Adrenal gland (tissue), 12 donors: ENCODE data around the gene INO80D. TPM values are rescaled to one million over a fixed set of nuclear protein-coding genes. Genes with fewer than 3 reads are reported as not detected.

Source experiments
- DNase-seq, 7 donors: peaks; one replicate each; pipeline ENCODE4 v3.0.0-alpha.2; 2019 to 2020
- H3K27ac ChIP-seq, 5 donors: fragments of 200-600 bp; sonication (generic) in 4 of 5; 1 replicate in 3 of 5; 2 replicates in 2 of 5; pipeline versions ENCODE4 v1.5.1 to v1.8.0; 2016 to 2020; ENCODE audit warnings: mild to moderate bottlenecking in 1 of 5
- H3K27me3 ChIP-seq: fragments of 200-600 bp; 2 replicates; pipeline ENCODE4 v1.8.0; 2021
- H3K36me3 ChIP-seq, 2 donors: fragments of 200-600 bp; replicated peaks in 1 of 2; 1 replicate in 1 of 2; 2 replicates in 1 of 2; pipeline versions ENCODE4 v1.5.1 to v1.8.0; 2018 to 2022
- H3K4me1 ChIP-seq, 2 donors: fragments of 200-600 bp; replicated peaks in 1 of 2; 1 replicate in 1 of 2; 2 replicates in 1 of 2; pipeline versions ENCODE4 v1.5.1 to v1.8.0; 2018 to 2021
- H3K4me3 ChIP-seq, 4 donors: fragments of 200-600 bp; sonication (generic) in 3 of 4; one replicate each; pipeline ENCODE4 v1.5.1; 2016 to 2018
- H3K9me3 ChIP-seq, 3 donors: fragments of 200-600 bp; sonication (generic) in 1 of 3; replicated peaks in 1 of 3; 1 replicate in 2 of 3; 2 replicates in 1 of 3; pipeline versions ENCODE4 v1.5.1 to v1.8.0; 2016 to 2021
- POLR2A ChIP-seq, 2 donors: fragments of 450-650 bp; IDR thresholded peaks; one replicate each; pipeline ENCODE4 v1.6.1; 2017; ENCODE audit warnings: antibody characterized with exemption in 2 of 2, mild to moderate bottlenecking in 2 of 2, moderate library complexity in 1 of 2
- whole genome bisulfite sequencing, 4 donors: extraction: QIAGEN DNeasy Blood & Tissue Kit in 2 of 4; methylation state at CpG; one replicate each; pipeline versions ENCODE4 v1.1.5 to v1.1.7; 2013 to 2017; 5-methylcytosine and 5-hydroxymethylcytosine counted together
- intact Hi-C, 2 donors: fragments of 100-400 bp; cut with DNase I; formaldehyde crosslinking; loops; one replicate each; pipeline versions ENCODE4 v1.14.1 to v1.15.0; 2022 to 2023
- polyA plus RNA-seq, 3 donors: library from polyadenylated mRNA; stranded (reverse); fragments of 200-250 nt in 2 of 3; fragments of 350-450 nt in 1 of 3; fragmentation: Illumina TruSeq in 1 of 3; extraction: RNeasy Lipid Tissue Mini Kit (QIAGEN cat#74804) in 1 of 3; gene quantifications; one replicate each; pipeline ENCODE4 v1.2.3, GENCODE V29; 2013 to 2014
- total RNA-seq, 9 donors: library from RNA; depleted of rRNA in 4 of 9; stranded (reverse); fragments of >200 nt in 4 of 9; fragments of 120-200 nt in 1 of 9; fragmentation: NEBNext Ultra II Directional in 1 of 9; extraction: Animal tissue kit (Norgen Biotek cat#: 25700) in 1 of 9; gene quantifications; one replicate each; pipeline versions ENCODE4 v1.1.0 to v1.2.4, GENCODE V29; 2013 to 2023
- TF ChIP-seq, protein P1 (sequence below), 6 experiments: fragments of 450-650 bp in 4 of 6; fragments of 200-600 bp in 2 of 6; sonication (generic) in 1 of 6; IDR thresholded peaks; 1 replicate in 5 of 6; 2 replicates in 1 of 6; pipeline versions ENCODE4 v1.5.1 to v1.8.0; 2016 to 2021; ENCODE audit warnings: antibody characterized with exemption in 6 of 6, mild to moderate bottlenecking in 2 of 6, moderate library complexity in 1 of 6
- donor health status: healthy with polysubstance abuse.
- donor health status: Bipolar disorder and iron deficiency.
- donor health status: DM: yes; HTN: yes; CAD: no.
- donor health status: DM: no; HTN: no; CAD: no.
- donor health status: DM: no; HTN: no; CAD: no.
- donor health status: DM: yes; HTN: yes; CAD: no.

The INO80D gene
- total and polyA plus RNA-seq, 12 donors = 2.7 to 24.6 (median 14.1) TPM

DNA sequence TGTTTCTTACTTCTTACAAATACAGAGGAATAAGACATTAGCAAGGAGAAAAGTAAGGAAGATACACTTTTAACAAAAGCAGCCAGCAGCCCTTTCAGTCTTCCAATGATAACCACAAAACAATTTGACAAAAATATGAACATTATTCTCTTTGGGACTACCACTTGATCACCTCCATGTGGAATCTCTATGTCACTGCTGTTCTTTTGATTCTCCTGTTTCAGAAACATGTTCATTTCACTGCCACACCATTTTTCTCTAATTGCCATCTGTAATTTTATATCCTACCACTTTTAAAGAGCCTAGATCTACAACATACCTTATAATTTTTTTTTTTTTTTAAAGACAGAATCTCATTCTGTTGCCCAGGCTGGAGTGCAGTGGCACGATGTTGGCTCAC is 10.9 kb downstream of the INO80D start:
- intact Hi-C loops = no loop called here
- Histone ChIP-seq H3K9me3 (no peaks in the 10 kb centered on the region), H3K36me3 (no peaks in the 10 kb centered on the region), H3K4me3 (no peak overlapping the region), H3K27ac (no peak overlapping the region), H3K27me3 (no peaks in the 10 kb centered on the region), H3K4me1 (peaks cover 4 to 53% of the 10 kb centered on the region in 2 donors)
- TF ChIP-seq, protein P1, sequence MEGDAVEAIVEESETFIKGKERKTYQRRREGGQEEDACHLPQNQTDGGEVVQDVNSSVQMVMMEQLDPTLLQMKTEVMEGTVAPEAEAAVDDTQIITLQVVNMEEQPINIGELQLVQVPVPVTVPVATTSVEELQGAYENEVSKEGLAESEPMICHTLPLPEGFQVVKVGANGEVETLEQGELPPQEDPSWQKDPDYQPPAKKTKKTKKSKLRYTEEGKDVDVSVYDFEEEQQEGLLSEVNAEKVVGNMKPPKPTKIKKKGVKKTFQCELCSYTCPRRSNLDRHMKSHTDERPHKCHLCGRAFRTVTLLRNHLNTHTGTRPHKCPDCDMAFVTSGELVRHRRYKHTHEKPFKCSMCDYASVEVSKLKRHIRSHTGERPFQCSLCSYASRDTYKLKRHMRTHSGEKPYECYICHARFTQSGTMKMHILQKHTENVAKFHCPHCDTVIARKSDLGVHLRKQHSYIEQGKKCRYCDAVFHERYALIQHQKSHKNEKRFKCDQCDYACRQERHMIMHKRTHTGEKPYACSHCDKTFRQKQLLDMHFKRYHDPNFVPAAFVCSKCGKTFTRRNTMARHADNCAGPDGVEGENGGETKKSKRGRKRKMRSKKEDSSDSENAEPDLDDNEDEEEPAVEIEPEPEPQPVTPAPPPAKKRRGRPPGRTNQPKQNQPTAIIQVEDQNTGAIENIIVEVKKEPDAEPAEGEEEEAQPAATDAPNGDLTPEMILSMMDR (IDR thresholded peaks at IDR 0.05) = no peak
- no peak for TF ChIP-seq POLR2A (IDR thresholded peaks at IDR 0.05)
- WGBS, 4 donors = 95 to 100% (median 99%) methylated on average over 1 of the region's 1 CpG
- no peak for DNase-seq

DNA sequence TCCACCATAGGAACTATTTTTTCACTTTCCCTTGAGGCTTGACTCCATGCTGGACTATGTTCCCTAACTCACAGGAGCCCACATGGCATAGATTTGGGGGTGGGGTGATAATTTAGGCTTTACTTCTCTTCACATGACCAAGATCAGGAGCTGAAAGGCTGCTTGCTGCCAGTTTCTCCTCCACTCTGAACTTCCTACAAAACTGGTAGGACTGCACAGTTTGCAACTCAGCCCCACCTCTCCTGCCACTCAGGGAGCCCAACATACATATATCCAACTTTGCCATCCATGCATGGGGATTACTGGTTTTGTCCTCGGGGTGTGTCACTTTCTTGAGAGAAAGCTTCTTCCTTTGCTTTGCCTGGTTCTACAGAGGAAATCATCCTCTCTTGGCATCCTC is 14.2 kb downstream of the INO80D start:
- no peaks in the 10 kb centered on the region for H3K9me3 ChIP-seq
- H3K4me3 ChIP-seq = no peak overlapping the region
- no peaks in the 10 kb centered on the region for H3K36me3 ChIP-seq
- no peak overlapping the region for H3K27ac ChIP-seq
- intact Hi-C loops = no loop called here
- no peaks in the 10 kb centered on the region for H3K27me3 ChIP-seq
- H3K4me1 ChIP-seq = peaks cover 0 to 22% of the 10 kb centered on the region in 2 donors
- TF ChIP-seq, protein P1 (IDR thresholded peaks at IDR 0.05) = no peak
- TF ChIP-seq POLR2A (IDR thresholded peaks at IDR 0.05) = no peak
- 65 to 85% (median 72%) methylated on average over 1 of the region's 1 CpG for WGBS, 4 donors
- DNase-seq = no peak

DNA sequence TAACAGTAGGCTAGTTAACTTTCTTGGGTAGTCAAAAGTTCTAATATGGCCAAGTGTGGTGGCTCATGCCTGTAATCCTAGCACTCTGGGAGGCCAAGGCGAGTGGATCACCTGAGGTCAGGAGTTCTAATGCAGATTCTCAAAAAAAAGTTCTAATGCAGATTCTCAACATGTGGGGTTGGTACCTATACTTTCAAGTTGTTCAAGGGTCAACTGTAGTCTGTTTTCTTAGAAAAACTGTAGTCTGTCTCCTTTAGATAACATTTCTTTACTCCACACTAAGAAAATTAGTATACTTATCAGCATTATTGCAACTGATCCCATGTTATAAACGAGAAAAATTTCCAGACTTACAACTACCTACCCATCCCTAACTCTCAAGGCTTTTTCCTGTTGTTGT is 16.6 kb downstream of the INO80D start:
- no peak for DNase-seq

DNA sequence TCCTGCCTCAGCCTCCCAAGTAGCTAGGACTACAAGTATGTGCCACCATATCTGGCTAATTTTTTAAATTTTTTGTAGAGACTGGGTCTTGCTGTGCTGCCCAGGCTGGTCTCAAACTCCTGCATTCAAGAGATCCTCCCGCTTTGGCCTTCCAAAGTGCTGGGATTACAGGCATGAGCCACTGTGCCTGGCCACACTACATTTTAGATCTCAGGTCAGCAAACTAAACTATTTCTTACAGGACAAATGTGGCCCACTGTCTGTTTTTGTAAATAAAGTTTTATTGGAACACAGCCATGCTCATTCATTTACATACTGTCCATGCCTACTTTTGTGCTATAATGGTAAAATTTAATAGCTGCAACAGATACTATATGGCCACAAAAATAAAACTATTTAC is 17.8 kb downstream of the INO80D start:
- DNase-seq = no peak
- H3K27ac ChIP-seq = no peak overlapping the region
- peaks cover 0 to 23% of the 10 kb centered on the region in 2 donors for H3K4me1 ChIP-seq
- H3K36me3 ChIP-seq = no peaks in the 10 kb centered on the region
- TF ChIP-seq, protein P1 (IDR thresholded peaks at IDR 0.05) = no peak
- no peak for TF ChIP-seq POLR2A (IDR thresholded peaks at IDR 0.05)
- no peaks in the 10 kb centered on the region for H3K27me3 ChIP-seq
- intact Hi-C loops = no loop called here
- H3K9me3 ChIP-seq = no peaks in the 10 kb centered on the region
- WGBS, 4 donors = 100% methylated on average over 1 of the region's 1 CpG; no CpG with 5 or more reads in 1 of the 4 donors
- no peak overlapping the region for H3K4me3 ChIP-seq

More for the DNA sequence above, 16.6 kb downstream of the INO80D start:
- WGBS, 4 donors = 75 to 94% (median 86%) methylated on average over 2 of the region's 2 CpGs
- Histone ChIP-seq H3K9me3 (no peaks in the 10 kb centered on the region), H3K27me3 (no peaks in the 10 kb centered on the region), H3K27ac (no peak overlapping the region), H3K36me3 (no peaks in the 10 kb centered on the region), H3K4me3 (no peak overlapping the region), H3K4me1 (peaks cover 0 to 26% of the 10 kb centered on the region in 2 donors)
- no peak for TF ChIP-seq POLR2A (IDR thresholded peaks at IDR 0.05)
- TF ChIP-seq, protein P1 (IDR thresholded peaks at IDR 0.05) = no peak
- intact Hi-C loops = no loop called here
